Suppressor macrophage treated with lipopolysaccharide for 1 hour (primary cell): ENCODE data around the gene TRAF2.
A peak's percentile ranks its signal among the peaks of the same experiment; 100 is the strongest.

Experiments used
- DNase-seq, 3 donors: peaks; one replicate each; pipeline ENCODE4 v3.0.0-alpha.2; 2020 to 2022

The TRAF2 gene

GRCh38 chr9:136964171-136964689, 77.9 kb downstream of the TRAF2 start:
- no peak for DNase-seq

GRCh38 chr9:136964833-136965422, 78.6 kb downstream of the TRAF2 start:
- no peak for DNase-seq

GRCh38 chr9:136965771-136966484, 79.6 kb downstream of the TRAF2 start:
- DNase-seq: peak; percentile 72 to 84 (median 81)

GRCh38 chr9:136968333-136969127, 82.2 kb downstream of the TRAF2 start:
- DNase-seq: no peak

- no peak for DNase-seq
Measured at GRCh38 chr9:136969150-136969549, 82.8 kb downstream of the TRAF2 start.

GRCh38 chr9:136969774-136970173, 83.5 kb downstream of the TRAF2 start:
- no peak for DNase-seq

GRCh38 chr9:136970361-136970760, 84.0 kb downstream of the TRAF2 start:
- DNase-seq: no peak

- no peak for DNase-seq
Measured at GRCh38 chr9:136971746-136972145, 85.4 kb downstream of the TRAF2 start.

- no peak for DNase-seq
Measured at GRCh38 chr9:136972335-136972734, 86.0 kb downstream of the TRAF2 start.

- no peak for DNase-seq
Measured at GRCh38 chr9:136972743-136973142, 86.4 kb downstream of the TRAF2 start.

GRCh38 chr9:136973618-136974617, 87.6 kb downstream of the TRAF2 start:
- no peak for DNase-seq

GRCh38 chr9:136974817-136975535, 88.7 kb downstream of the TRAF2 start:
- DNase-seq: peak in 1 of 3 donors; percentile 19

- peak; percentile 26 to 53 (median 35) for DNase-seq
Measured at GRCh38 chr9:136975644-136976043, 89.3 kb downstream of the TRAF2 start.
